ENCODE data around the gene MEGF9.

DNA sequence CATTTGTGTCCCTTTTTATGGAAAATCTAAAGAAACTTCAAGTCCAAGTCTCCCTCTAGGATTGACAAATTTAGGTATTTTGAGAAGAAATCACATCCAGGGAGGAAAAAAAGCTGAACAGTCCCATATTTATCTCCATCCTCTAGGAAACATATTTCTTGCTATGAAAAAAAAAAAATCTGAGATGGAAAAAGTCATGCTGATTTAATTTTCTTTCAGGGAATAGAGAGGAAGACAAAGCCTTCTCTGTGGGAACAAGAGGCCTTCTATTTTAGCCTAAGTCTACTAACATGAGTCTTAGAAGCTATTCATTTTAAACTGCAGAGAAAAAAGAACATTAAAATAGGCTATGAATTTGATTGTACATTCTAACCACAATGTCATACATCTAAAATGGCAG, 71.2 kb downstream of the MEGF9 start:
- no peak for TF ChIP-seq CTCF (IDR thresholded peaks at IDR 0.05; ENCODE audit: insufficient read depth, low read length)
- no peak for TF ChIP-seq POLR2AphosphoS5 (IDR thresholded peaks at IDR 0.05; ENCODE audit: low read depth)
- no peak for TF ChIP-seq GABPA (IDR thresholded peaks at IDR 0.05; ENCODE audit: low read depth)
- no peak for TF ChIP-seq SPI1 (IDR thresholded peaks at IDR 0.05; ENCODE audit: borderline replicate concordance, low read depth)

Measured in HL-60 (cell line).